Keratinocyte (primary cell): ENCODE measurements around the gene EHD3. TPM values are rescaled to one million over a fixed set of nuclear protein-coding genes. Genes with fewer than 3 reads are reported as not detected.

Experiments used
- DNase-seq: peaks from one replicate; pipeline ENCODE4 v3.0.0-alpha.2; 2011; ENCODE audit warnings: low read depth, missing footprints, low spot score
- FAIRE-seq: peaks from 2 replicates; lab custom pipeline; 2011; peaks lifted over from hg19 to GRCh38; lab: Jason Lieb, UNC
- H2AFZ ChIP-seq: 2 replicates; pipeline ENCODE4 v1.6.0; 2012; ENCODE audit warnings: low read length, control low read depth, inconsistent platforms; ENCODE audit not compliant: control insufficient read depth
- H3K27ac ChIP-seq: 2 replicates; pipeline ENCODE4 v1.5.1; 2011; ENCODE audit warnings: low read length; ENCODE audit not compliant: control insufficient read depth, insufficient read depth
- H3K27me3 ChIP-seq: 3 replicates; pipeline ENCODE4 v1.6.0; 2011; ENCODE audit warnings: low read length; ENCODE audit not compliant: control insufficient read depth, insufficient read depth; ENCODE audit errors: extremely low read depth
- H3K36me3 ChIP-seq, 2 experiments: 2 replicates in 1 of 2; 3 replicates in 1 of 2; pipeline ENCODE4 v1.5.1; 2011; ENCODE audit warnings: low read length in 2 of 2, mild to moderate bottlenecking in 1 of 2; ENCODE audit not compliant: control insufficient read depth in 2 of 2, insufficient read depth in 2 of 2; ENCODE audit errors: extremely low read depth in 1 of 2
- H3K4me1 ChIP-seq: 3 replicates; pipeline ENCODE4 v1.5.1; 2011; ENCODE audit warnings: low read length; ENCODE audit not compliant: control insufficient read depth, insufficient read depth; ENCODE audit errors: extremely low read depth
- H3K4me2 ChIP-seq: 3 replicates; pipeline ENCODE4 v1.6.0; 2011; ENCODE audit warnings: low read depth, low read length; ENCODE audit not compliant: control insufficient read depth, insufficient read depth; ENCODE audit errors: extremely low read depth
- H3K4me3 ChIP-seq, 3 experiments: fragments of 200-600 bp in 1 of 3; sonication (generic) in 1 of 3; 2 replicates in 2 of 3; 3 replicates in 1 of 3; pipeline ENCODE4 v1.5.1; 2011 to 2016; ENCODE audit warnings: low read length in 3 of 3, mild to moderate bottlenecking in 3 of 3, control low read depth in 2 of 3, inconsistent platforms in 1 of 3, low read depth in 1 of 3, mixed read lengths in 1 of 3, mixed run types in 1 of 3, moderate library complexity in 1 of 3; ENCODE audit not compliant: control insufficient read depth in 2 of 3, insufficient read depth in 2 of 3; ENCODE audit errors: extremely low read depth in 1 of 3
- H3K79me2 ChIP-seq: 2 replicates; pipeline ENCODE4 v1.6.0; 2012; ENCODE audit warnings: low read length; ENCODE audit not compliant: control insufficient read depth, insufficient read depth
- H3K9ac ChIP-seq: 3 replicates; pipeline ENCODE4 v1.6.0; 2011; ENCODE audit warnings: low read length; ENCODE audit not compliant: control insufficient read depth, insufficient read depth; ENCODE audit errors: extremely low read depth
- H3K9me1 ChIP-seq: 3 replicates; pipeline ENCODE4 v1.6.0; 2011; ENCODE audit warnings: low read length; ENCODE audit not compliant: control insufficient read depth, insufficient read depth; ENCODE audit errors: extremely low read depth
- H3K9me3 ChIP-seq: 2 replicates; pipeline ENCODE4 v1.5.1; 2012; ENCODE audit warnings: low read depth, low read length; ENCODE audit not compliant: control insufficient read depth
- H4K20me1 ChIP-seq: 3 replicates; pipeline ENCODE4 v1.6.0; 2011; ENCODE audit warnings: low read length; ENCODE audit not compliant: control insufficient read depth, insufficient read depth; ENCODE audit errors: extremely low read depth
- CTCF ChIP-seq, 3 experiments: IDR thresholded peaks in 1 of 3; conservative IDR thresholded peaks in 1 of 3; optimal IDR thresholded peaks in 1 of 3; 2 replicates in 2 of 3; 3 replicates in 1 of 3; pipeline versions ENCODE3 to v1.5.1; 2011; ENCODE audit warnings: low read length in 3 of 3, mild to moderate bottlenecking in 3 of 3, moderate library complexity in 2 of 3, control low read depth in 1 of 3, inconsistent platforms in 1 of 3; ENCODE audit not compliant: insufficient read depth in 2 of 3; ENCODE audit errors: extremely low read depth in 1 of 3
- EZH2 ChIP-seq: IDR thresholded peaks from one replicate; pipeline ENCODE4 v1.6.1; 2012; ENCODE audit warnings: inconsistent platforms, mild to moderate bottlenecking, low read length, moderate library complexity
- dilution Hi-C: fragments of 300-500 bp; cut with MboI; formaldehyde crosslinking; loops from one replicate; pipeline ENCODE4 v1.7.0; 2020; ENCODE audit warnings: low sequenced_read_pairs; ENCODE audit not compliant: extremely low pct_ligation_motif_present
- polyA plus RNA-seq, 5 experiments: library from polyadenylated mRNA; depleted of rRNA in 3 of 5; stranded (reverse) in 3 of 5; stranded (forward) in 1 of 5; unstranded in 1 of 5; fragments of >200 nt; gene quantifications; 1 replicate in 1 of 5; 2 replicates in 3 of 5; 3 replicates in 1 of 5; pipeline versions ENCODE4 v1.2.1 to v1.2.3, GENCODE V29; 2011 to 2012; ENCODE audit warnings: missing spikeins in 2 of 5, low read depth in 1 of 5, low replicate concordance in 1 of 5

The EHD3 gene
- polyA plus RNA-seq, 1 donor (not counting 4 experiments of a cell fraction or from before 2014, with no cell fraction given): 5.1 TPM

GRCh38 chr2:31193806-31194205 is 40.1 kb upstream of the EHD3 start:
- H3K9me3 ChIP-seq: no peaks in the 10 kb centered on the region
- TF ChIP-seq EZH2 (no peak), CTCF (optimal IDR thresholded peaks at IDR 0.05 in 1 of 3, IDR thresholded peaks at IDR 0.05 in 1 of 3, conservative IDR thresholded peaks at IDR 0.05 in 1 of 3; ENCODE audit: extremely low read depth in 1 of 3, insufficient read depth in 2 of 3, low read length in 3 of 3) (no peak)
- H3K4me2 ChIP-seq: no peak overlapping the region
- H3K4me1 ChIP-seq: peaks cover 15% of the 10 kb centered on the region
- no peaks in the 10 kb centered on the region for H4K20me1 ChIP-seq
- no peaks in the 10 kb centered on the region for H3K27me3 ChIP-seq
- DNase-seq: no peak
- H3K9ac ChIP-seq: no peak overlapping the region
- H2AFZ ChIP-seq: no peak overlapping the region
- H3K36me3 ChIP-seq: no peaks in the 10 kb centered on the region
- FAIRE-seq: no peak
- H3K27ac ChIP-seq: no peak overlapping the region
- H3K4me3 ChIP-seq: no peak overlapping the region
- no peaks in the 10 kb centered on the region for H3K79me2 ChIP-seq
- no peaks in the 10 kb centered on the region for H3K9me1 ChIP-seq
- dilution Hi-C loops: no loop called here

- H3K4me2 ChIP-seq: peak overlapping the region; percentile 57
- H3K36me3 ChIP-seq: no peaks in the 10 kb centered on the region
- peak overlapping the region in 1 of 3 experiments; percentile 2 for H3K4me3 ChIP-seq
- no peaks in the 10 kb centered on the region for H3K9me3 ChIP-seq
- H3K27ac ChIP-seq: no peak overlapping the region
- peaks cover 15% of the 10 kb centered on the region for H3K4me1 ChIP-seq
- H2AFZ ChIP-seq: no peak overlapping the region
- H3K27me3 ChIP-seq: no peaks in the 10 kb centered on the region
- no peak overlapping the region for H3K9ac ChIP-seq
- no peaks in the 10 kb centered on the region for H4K20me1 ChIP-seq
- H3K9me1 ChIP-seq: no peaks in the 10 kb centered on the region
- peak; percentile 85 for FAIRE-seq
- dilution Hi-C loops: no loop called here
- TF ChIP-seq CTCF (optimal IDR thresholded peaks at IDR 0.05 in 1 of 3, IDR thresholded peaks at IDR 0.05 in 1 of 3, conservative IDR thresholded peaks at IDR 0.05 in 1 of 3; ENCODE audit: extremely low read depth in 1 of 3, insufficient read depth in 2 of 3, low read length in 3 of 3): no peak
- no peak for TF ChIP-seq EZH2
- H3K79me2 ChIP-seq: no peaks in the 10 kb centered on the region
- peak; percentile 30 for DNase-seq
Observed at GRCh38 chr2:31196622-31197021, 37.3 kb upstream of the EHD3 start.
